ENCODE measurements around the gene ADGRG3. TPM values are rescaled to one million over a fixed set of nuclear protein-coding genes. Genes with fewer than 3 reads are reported as not detected.

ADGRG3 gene
- polyA plus RNA-seq, 3 donors = 0.41 to 1.0 TPM; not detected in 1

GRCh38 chr16:57704011-57704904, 36.2 kb downstream of the ADGRG3 start:
- no peaks in the 10 kb centered on the region for H3K36me3 ChIP-seq (replicated peaks in 1 of 2; ENCODE audit: control insufficient read depth in 1 of 2, insufficient read depth in 2 of 2, low read length in 2 of 2)
- no peak overlapping the region for H2AFZ ChIP-seq (ENCODE audit: insufficient read depth, low read depth, low read length, poor library complexity, severe bottlenecking)
- Mint-ChIP-seq H3K4me3 (no peak overlapping the region), H3K4me1 (no peaks in the 10 kb centered on the region), H3K27me3 (ENCODE audit: low read depth in 3 of 3) (peaks cover 0 to 2% (median 0%) of the 10 kb centered on the region in 3 donors), H3K36me3 (no peaks in the 10 kb centered on the region), H3K9me3 (peaks cover 0 to 4% (median 0%) of the 10 kb centered on the region in 7 donors), H3K27ac (no peak overlapping the region)
- 84% methylated on average over 4 of the region's 11 CpGs for WGBS (ENCODE audit: insufficient coverage)
- DNase-seq = no peak
- no peaks in the 10 kb centered on the region for H3K79me2 ChIP-seq (ENCODE audit: insufficient read depth, low read length)
- no peaks in the 10 kb centered on the region for H3K9me3 ChIP-seq (replicated peaks in 1 of 2; ENCODE audit: control insufficient read depth in 1 of 2, insufficient read depth in 1 of 2, low read length in 2 of 2)
- no peak overlapping the region for H3K9ac ChIP-seq (ENCODE audit: insufficient read depth, low read length, poor library complexity, severe bottlenecking)
- H3K27me3 ChIP-seq (ENCODE audit: control insufficient read depth in 2 of 2, insufficient read depth in 2 of 2, low read length in 2 of 2) = no peaks in the 10 kb centered on the region
- H4K20me1 ChIP-seq (ENCODE audit: insufficient read depth, low read length) = no peaks in the 10 kb centered on the region
- no peaks in the 10 kb centered on the region for H3K4me1 ChIP-seq (ENCODE audit: control insufficient read depth in 1 of 2, insufficient read depth in 2 of 2, low read length in 2 of 2)
- intact Hi-C loops (cut with micrococcal nuclease) = no loop called here
- H3K27ac ChIP-seq (ENCODE audit: low read depth in 1 of 2, low read length in 2 of 2) = no peak overlapping the region
- no peak overlapping the region for H3K4me2 ChIP-seq (replicated peaks; ENCODE audit: extremely low read depth, low read length, poor library complexity, severe bottlenecking)
- no peak overlapping the region for H3K4me3 ChIP-seq (replicated peaks in 1 of 3; ENCODE audit: low read depth in 2 of 3, low read length in 3 of 3)
- TF ChIP-seq CTCF (IDR thresholded peaks at IDR 0.05) = no peak

GRCh38 chr16:57704905-57705852, 37.1 kb downstream of the ADGRG3 start:
- Histone ChIP-seq H3K4me2 (replicated peaks; ENCODE audit: extremely low read depth, low read length, poor library complexity, severe bottlenecking) (no peak overlapping the region), H4K20me1 (ENCODE audit: insufficient read depth, low read length) (no peaks in the 10 kb centered on the region), H3K4me1 (ENCODE audit: control insufficient read depth in 1 of 2, insufficient read depth in 2 of 2, low read length in 2 of 2) (no peaks in the 10 kb centered on the region), H2AFZ (ENCODE audit: insufficient read depth, low read depth, low read length, poor library complexity, severe bottlenecking) (no peak overlapping the region), H3K79me2 (ENCODE audit: insufficient read depth, low read length) (no peaks in the 10 kb centered on the region), H3K9me3 (replicated peaks in 1 of 2; ENCODE audit: control insufficient read depth in 1 of 2, insufficient read depth in 1 of 2, low read length in 2 of 2) (no peaks in the 10 kb centered on the region), H3K27ac (ENCODE audit: low read depth in 1 of 2, low read length in 2 of 2) (no peak overlapping the region), H3K4me3 (replicated peaks in 1 of 3; ENCODE audit: low read depth in 2 of 3, low read length in 3 of 3) (no peak overlapping the region), H3K36me3 (replicated peaks in 1 of 2; ENCODE audit: control insufficient read depth in 1 of 2, insufficient read depth in 2 of 2, low read length in 2 of 2) (no peaks in the 10 kb centered on the region), H3K9ac (ENCODE audit: insufficient read depth, low read length, poor library complexity, severe bottlenecking) (no peak overlapping the region), H3K27me3 (ENCODE audit: control insufficient read depth in 2 of 2, insufficient read depth in 2 of 2, low read length in 2 of 2) (no peaks in the 10 kb centered on the region)
- intact Hi-C loops (cut with micrococcal nuclease) = no loop called here
- no peaks in the 10 kb centered on the region for H3K36me3 Mint-ChIP-seq
- TF ChIP-seq CTCF (IDR thresholded peaks at IDR 0.05) = no peak
- 82% methylated on average over 1 of the region's 4 CpGs for WGBS (ENCODE audit: insufficient coverage)
- peaks cover 0 to 2% (median 0%) of the 10 kb centered on the region in 3 donors for H3K27me3 Mint-ChIP-seq (ENCODE audit: low read depth in 3 of 3)
- H3K9me3 Mint-ChIP-seq = peaks cover 0 to 4% (median 0%) of the 10 kb centered on the region in 7 donors
- DNase-seq = no peak
- H3K4me3 Mint-ChIP-seq = no peak overlapping the region
- no peak overlapping the region for H3K27ac Mint-ChIP-seq
- no peaks in the 10 kb centered on the region for H3K4me1 Mint-ChIP-seq

All from CD14-positive monocyte (primary cell).